NCI-H1417 (cell line): Measurements from ENCODE around the gene SETX.
"Not testable (repeated sequence)": the region's sequence is repeated elsewhere in the genome, so short reads cannot be mapped to it uniquely, and the experiment has no call there.

Experiments used
- DNase-seq, 3 experiments: peaks; one replicate each; lab custom pipeline; 2025; lab: John Stamatoyannopoulos, UW

The SETX gene

GRCh38 chr9:132354637-132355355, at the start of gene SETX:
TSS of gene SETX (minus strand) at chr9:132354986. CDS start at chr9:132349428, 5,558 bp downstream.
- peak; percentile 93 to 99 (median 99) for DNase-seq

GRCh38 chr9:132404228-132404881, 49.6 kb upstream of the SETX start:
- no peak for DNase-seq

GRCh38 chr9:132401824-132402223, 47.0 kb upstream of the SETX start:
- no peak for DNase-seq

GRCh38 chr9:132395560-132395959, 40.8 kb upstream of the SETX start:
- no peak for DNase-seq

GRCh38 chr9:132391449-132391848, 36.7 kb upstream of the SETX start:
- no peak for DNase-seq

GRCh38 chr9:132390966-132391365, 36.2 kb upstream of the SETX start:
- no peak for DNase-seq

- DNase-seq, result no peak
Observed at GRCh38 chr9:132387133-132387532, 32.3 kb upstream of the SETX start.

- DNase-seq, result no peak
Observed at GRCh38 chr9:132384376-132384775, 29.6 kb upstream of the SETX start.

GRCh38 chr9:132383462-132383883, 28.7 kb upstream of the SETX start:
- no peak for DNase-seq

- no peak for DNase-seq
Observed at GRCh38 chr9:132381966-132382541, 27.3 kb upstream of the SETX start.

- DNase-seq, result not testable (repeated sequence)
Observed at GRCh38 chr9:132378416-132378815, 23.6 kb upstream of the SETX start.

- not testable (repeated sequence) for DNase-seq
Observed at GRCh38 chr9:132377769-132378168, 23.0 kb upstream of the SETX start.

GRCh38 chr9:132372177-132373095, 17.6 kb upstream of the SETX start:
- peak in 1 of 3 experiments; percentile 12 for DNase-seq

- no peak for DNase-seq
Observed at GRCh38 chr9:132370592-132370991, 15.8 kb upstream of the SETX start.

- DNase-seq, result no peak
Observed at GRCh38 chr9:132369421-132369820, 14.6 kb upstream of the SETX start.

GRCh38 chr9:132367613-132368313, 13.0 kb upstream of the SETX start:
- DNase-seq, result no peak

GRCh38 chr9:132366481-132366880, 11.7 kb upstream of the SETX start:
- no peak for DNase-seq

GRCh38 chr9:132365986-132366385, 11.2 kb upstream of the SETX start:
- DNase-seq, result no peak

- no peak for DNase-seq
Observed at GRCh38 chr9:132364068-132364467, 9.3 kb upstream of the SETX start.

GRCh38 chr9:132357764-132358163, 3.0 kb upstream of the SETX start:
- no peak for DNase-seq

- DNase-seq, result no peak
Observed at GRCh38 chr9:132356324-132356924, 1.6 kb upstream of the SETX start.
